H9 (cell line): ENCODE results near the gene L3MBTL4. TPM values are rescaled to one million over a fixed set of nuclear protein-coding genes. Genes with fewer than 3 reads are reported as not detected.

Source experiments
- DNase-seq: peaks from one replicate; pipeline ENCODE4 v3.0.0-alpha.2; 2017
- H2AFZ ChIP-seq: one replicate; pipeline ENCODE4 v1.6.1; 2013; ENCODE audit warnings: mild to moderate bottlenecking, low read length, control low read depth, moderate library complexity
- H2AK5ac ChIP-seq: 2 replicates; pipeline ENCODE4 v1.6.1; 2013; ENCODE audit warnings: low read length, control low read depth, mixed read lengths; ENCODE audit not compliant: insufficient read length
- H2BK120ac ChIP-seq: one replicate; pipeline ENCODE4 v1.6.1; 2013; ENCODE audit warnings: low read depth, mild to moderate bottlenecking, low read length, control low read depth, inconsistent platforms; ENCODE audit not compliant: poor library complexity, severe bottlenecking
- H2BK12ac ChIP-seq: 2 replicates; pipeline ENCODE4 v1.6.1; 2013; ENCODE audit warnings: low read length, control low read depth, mixed read lengths, low read depth; ENCODE audit not compliant: insufficient read length
- H2BK15ac ChIP-seq: 2 replicates; pipeline ENCODE4 v1.6.1; 2013; ENCODE audit warnings: low read depth, low read length, control low read depth
- H2BK20ac ChIP-seq: one replicate; pipeline ENCODE4 v1.6.1; 2013; ENCODE audit warnings: low read depth, mild to moderate bottlenecking, low read length, control low read depth, inconsistent platforms; ENCODE audit not compliant: poor library complexity, severe bottlenecking
- H2BK5ac ChIP-seq: 2 replicates; pipeline ENCODE4 v1.6.1; 2013; ENCODE audit warnings: low read length, control low read depth, mixed read lengths; ENCODE audit not compliant: insufficient read length
- H3K14ac ChIP-seq: 2 replicates; pipeline ENCODE4 v1.6.1; 2013; ENCODE audit warnings: low read length, control low read depth; ENCODE audit not compliant: insufficient read depth
- H3K18ac ChIP-seq: 2 replicates; pipeline ENCODE4 v1.6.1; 2013; ENCODE audit warnings: low read depth, mild to moderate bottlenecking, mixed read lengths, low read length, control low read depth; ENCODE audit not compliant: insufficient read length
- H3K23ac ChIP-seq: 2 replicates; pipeline ENCODE4 v1.6.1; 2013; ENCODE audit warnings: low read length, control low read depth, mixed read lengths, low read depth; ENCODE audit not compliant: insufficient read length
- H3K23me2 ChIP-seq: 2 replicates; pipeline ENCODE4 v1.6.1; 2013; ENCODE audit warnings: low read depth, mild to moderate bottlenecking, mixed read lengths, low read length, control low read depth; ENCODE audit not compliant: insufficient read length, poor library complexity, severe bottlenecking
- H3K27ac ChIP-seq: 2 replicates; pipeline ENCODE4 v1.5.1; 2013; ENCODE audit warnings: low read length, control low read depth, mixed read lengths, low read depth; ENCODE audit not compliant: insufficient read length
- H3K27me3 ChIP-seq: 2 replicates; pipeline ENCODE4 v1.6.1; 2013; ENCODE audit warnings: low read length, control low read depth, inconsistent platforms; ENCODE audit not compliant: insufficient read depth
- H3K4ac ChIP-seq: 2 replicates; pipeline ENCODE4 v1.6.1; 2013; ENCODE audit warnings: low read depth, mild to moderate bottlenecking, control low read depth, inconsistent platforms, low read length, moderate library complexity
- H3K4me1 ChIP-seq: 2 replicates; pipeline ENCODE4 v1.6.1; 2013; ENCODE audit warnings: low read length, control low read depth, inconsistent platforms; ENCODE audit not compliant: insufficient read depth
- H3K4me2 ChIP-seq: 2 replicates; pipeline ENCODE4 v1.6.1; 2013; ENCODE audit warnings: low read length, control low read depth, mixed read lengths; ENCODE audit not compliant: insufficient read length, insufficient read depth
- H3K56ac ChIP-seq: 2 replicates; pipeline ENCODE4 v1.6.1; 2013; ENCODE audit warnings: low read depth, mild to moderate bottlenecking, mixed read lengths, low read length, control low read depth; ENCODE audit not compliant: insufficient read length
- H3K79me1 ChIP-seq: 2 replicates; pipeline ENCODE4 v1.6.1; 2013; ENCODE audit warnings: low read depth, mild to moderate bottlenecking, moderate library complexity, low read length, control low read depth, inconsistent platforms; ENCODE audit not compliant: insufficient read depth, poor library complexity, severe bottlenecking
- H3K79me2 ChIP-seq: 2 replicates; pipeline ENCODE4 v1.6.1; 2013; ENCODE audit warnings: low read length, control low read depth, inconsistent platforms; ENCODE audit not compliant: insufficient read depth
- H3K9ac ChIP-seq: 2 replicates; pipeline ENCODE4 v1.6.1; 2013; ENCODE audit warnings: low read length, control low read depth, mixed read lengths; ENCODE audit not compliant: insufficient read length; ENCODE audit errors: extremely low read depth
- H3K9me3 ChIP-seq: one replicate; pipeline ENCODE4 v1.6.1; 2013; ENCODE audit warnings: low read depth, low read length, inconsistent platforms; ENCODE audit not compliant: control insufficient read depth
- H3T11ph ChIP-seq: one replicate; pipeline ENCODE4 v1.6.1; 2013; ENCODE audit warnings: mild to moderate bottlenecking, low read length, control low read depth, inconsistent platforms
- H4K20me1 ChIP-seq: one replicate; pipeline ENCODE4 v1.6.1; 2013; ENCODE audit not compliant: control insufficient read depth, insufficient read length, insufficient read depth
- H4K5ac ChIP-seq: 2 replicates; pipeline ENCODE4 v1.6.1; 2013; ENCODE audit warnings: low read depth, mild to moderate bottlenecking, mixed read lengths, low read length, control low read depth; ENCODE audit not compliant: insufficient read length
- H4K8ac ChIP-seq: replicated peaks from 2 replicates; pipeline ENCODE4 v1.6.1; 2013; ENCODE audit warnings: low read length, control low read depth, mixed read lengths, low read depth; ENCODE audit not compliant: insufficient read length
- H4K91ac ChIP-seq: 2 replicates; pipeline ENCODE4 v1.6.1; 2013; ENCODE audit warnings: low read depth, mild to moderate bottlenecking, moderate library complexity, mixed read lengths, low read length, control low read depth; ENCODE audit not compliant: insufficient read length
- H3K27ac Mint-ChIP-seq, 3 experiments: 2 replicates in 2 of 3; 3 replicates in 1 of 3; pipeline ENCODE4 v1.8.0; 2020 to 2021; ENCODE audit warnings: mixed read lengths in 3 of 3, mild to moderate bottlenecking in 1 of 3, moderate library complexity in 1 of 3
- H3K27me3 Mint-ChIP-seq: 2 replicates; pipeline ENCODE4 v1.8.0; 2021; ENCODE audit warnings: low read depth, mild to moderate bottlenecking, moderate library complexity, mixed read lengths
- H3K36me3 Mint-ChIP-seq, 3 experiments: 2 replicates in 2 of 3; 3 replicates in 1 of 3; pipeline ENCODE4 v1.8.0; 2020 to 2021; ENCODE audit warnings: low read depth in 3 of 3, mixed read lengths in 3 of 3; ENCODE audit not compliant: insufficient read depth in 1 of 3
- H3K4me1 Mint-ChIP-seq, 2 experiments: 2 replicates each; pipeline ENCODE4 v1.8.0; 2020; ENCODE audit warnings: mixed read lengths in 2 of 2
- H3K4me3 Mint-ChIP-seq, 2 experiments: 2 replicates in 1 of 2; 3 replicates in 1 of 2; pipeline ENCODE4 v1.8.0; 2020 to 2021; ENCODE audit warnings: mild to moderate bottlenecking in 2 of 2, mixed read lengths in 2 of 2, moderate library complexity in 1 of 2
- H3K9me3 Mint-ChIP-seq, 2 experiments: 2 replicates in 1 of 2; 3 replicates in 1 of 2; pipeline ENCODE4 v1.8.0; 2020; ENCODE audit warnings: mild to moderate bottlenecking in 2 of 2, mixed read lengths in 2 of 2, moderate library complexity in 1 of 2
- WGBS: extraction: QIAGEN DNeasy Blood & Tissue Kit; methylation state at CpG from one replicate; pipeline ENCODE4 v1.1.7; 2013; ENCODE audit warnings: missing lambda C conversion rate, low lambda C conversion rate, mixed read lengths; ENCODE audit not compliant: insufficient read length; ENCODE audit errors: extremely low coverage; 5-methylcytosine and 5-hydroxymethylcytosine counted together
- total RNA-seq: library from RNA; stranded (reverse); gene quantifications from 2 replicates; pipeline ENCODE4 v1.2.1, GENCODE V29; 2021
- TF ChIP-seq, protein P1 (sequence below): fragments of 200-600 bp; sonication (generic); conservative IDR thresholded peaks from 3 replicates; pipeline ENCODE4 v1.8.0; 2021; ENCODE audit warnings: antibody characterized with exemption, mild to moderate bottlenecking

Gene L3MBTL4
- total RNA-seq, 1 experiment from 2014 or later, result 1.9 TPM

DNA sequence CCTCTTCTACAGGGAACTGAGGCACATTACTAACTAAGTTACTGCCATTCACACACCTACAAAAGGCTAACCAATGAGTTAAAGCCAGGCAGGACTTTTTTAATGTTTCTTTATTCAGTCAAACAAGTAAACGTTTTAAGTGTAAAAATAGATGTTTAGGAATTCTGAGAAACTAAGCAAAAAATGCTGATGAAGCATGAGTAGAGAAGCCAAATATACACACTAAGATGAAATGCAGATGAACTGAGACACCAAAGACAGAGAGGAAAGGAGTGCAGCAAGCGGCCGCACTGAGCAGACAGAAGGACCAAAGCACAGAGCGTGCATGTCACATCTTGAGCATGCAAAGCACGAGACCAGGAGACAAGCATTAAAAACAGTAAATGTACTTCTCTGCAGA lies 17.9 kb downstream of the L3MBTL4 start:
- no peaks in the 10 kb centered on the region for H3K79me1 ChIP-seq
- no peak overlapping the region for H3T11ph ChIP-seq
- no peak overlapping the region for H2BK120ac ChIP-seq
- no peak overlapping the region for H3K4ac ChIP-seq
- DNase-seq, result no peak
- no peak overlapping the region for H4K8ac ChIP-seq
- TF ChIP-seq, protein P1, sequence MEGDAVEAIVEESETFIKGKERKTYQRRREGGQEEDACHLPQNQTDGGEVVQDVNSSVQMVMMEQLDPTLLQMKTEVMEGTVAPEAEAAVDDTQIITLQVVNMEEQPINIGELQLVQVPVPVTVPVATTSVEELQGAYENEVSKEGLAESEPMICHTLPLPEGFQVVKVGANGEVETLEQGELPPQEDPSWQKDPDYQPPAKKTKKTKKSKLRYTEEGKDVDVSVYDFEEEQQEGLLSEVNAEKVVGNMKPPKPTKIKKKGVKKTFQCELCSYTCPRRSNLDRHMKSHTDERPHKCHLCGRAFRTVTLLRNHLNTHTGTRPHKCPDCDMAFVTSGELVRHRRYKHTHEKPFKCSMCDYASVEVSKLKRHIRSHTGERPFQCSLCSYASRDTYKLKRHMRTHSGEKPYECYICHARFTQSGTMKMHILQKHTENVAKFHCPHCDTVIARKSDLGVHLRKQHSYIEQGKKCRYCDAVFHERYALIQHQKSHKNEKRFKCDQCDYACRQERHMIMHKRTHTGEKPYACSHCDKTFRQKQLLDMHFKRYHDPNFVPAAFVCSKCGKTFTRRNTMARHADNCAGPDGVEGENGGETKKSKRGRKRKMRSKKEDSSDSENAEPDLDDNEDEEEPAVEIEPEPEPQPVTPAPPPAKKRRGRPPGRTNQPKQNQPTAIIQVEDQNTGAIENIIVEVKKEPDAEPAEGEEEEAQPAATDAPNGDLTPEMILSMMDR, result no peak
- no peak overlapping the region for H2AFZ ChIP-seq
- no peak overlapping the region for H3K23ac ChIP-seq
- Mint-ChIP-seq H3K36me3 (peaks cover 0 to 3% (median 0%) of the 10 kb centered on the region in 3 experiments; a peak in 4 of 7 replicates), H3K4me1 (no peaks in the 10 kb centered on the region), H3K27ac (no peak overlapping the region), H3K4me3 (no peak overlapping the region), H3K9me3 (peaks cover 4 to 8% of the 10 kb centered on the region in 2 experiments; a peak in 4 of 5 replicates), H3K27me3 (no peaks in the 10 kb centered on the region)
- no peaks in the 10 kb centered on the region for H3K79me2 ChIP-seq
- no peaks in the 10 kb centered on the region for H4K20me1 ChIP-seq
- no peak overlapping the region for H2BK5ac ChIP-seq
- H2BK15ac ChIP-seq, result no peak overlapping the region
- H3K14ac ChIP-seq, result no peak overlapping the region
- no peak overlapping the region for H2AK5ac ChIP-seq
- no peaks in the 10 kb centered on the region for H3K4me1 ChIP-seq
- H3K56ac ChIP-seq, result no peak overlapping the region
- peaks cover 3% of the 10 kb centered on the region for H3K23me2 ChIP-seq
- no peak overlapping the region for H3K27ac ChIP-seq
- no CpG with 5 or more reads among the region's 5 CpGs for WGBS
- H3K4me2 ChIP-seq, result no peak overlapping the region
- H3K18ac ChIP-seq, result no peak overlapping the region
- no peak overlapping the region for H3K9ac ChIP-seq
- H3K27me3 ChIP-seq, result no peaks in the 10 kb centered on the region
- H2BK12ac ChIP-seq, result no peak overlapping the region
- no peaks in the 10 kb centered on the region for H3K9me3 ChIP-seq
- H4K5ac ChIP-seq, result no peak overlapping the region
- no peak overlapping the region for H4K91ac ChIP-seq
- no peak overlapping the region for H2BK20ac ChIP-seq
